ENCODE results near the gene PRKG1.

The PRKG1 gene

DNA sequence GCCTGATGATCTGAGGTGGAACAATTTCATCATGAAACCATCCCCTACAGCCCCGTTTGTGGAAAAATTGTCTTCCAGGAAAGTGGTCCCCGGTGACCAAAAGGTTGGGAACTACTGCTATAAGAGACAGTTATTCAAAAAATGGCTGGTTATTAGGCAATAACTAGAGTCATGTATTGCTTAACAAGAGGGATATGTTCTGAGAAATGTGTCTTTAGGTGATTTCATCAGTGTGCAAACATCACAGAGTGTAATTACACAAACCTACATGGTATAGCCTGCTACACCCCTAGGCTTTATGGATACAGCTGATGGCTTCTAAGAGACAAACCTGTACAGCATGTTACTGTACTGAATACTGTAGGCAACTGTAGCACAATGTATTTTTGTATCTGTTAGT is 696.4 kb downstream of the PRKG1 start:
- TF ChIP-seq, protein P1, sequence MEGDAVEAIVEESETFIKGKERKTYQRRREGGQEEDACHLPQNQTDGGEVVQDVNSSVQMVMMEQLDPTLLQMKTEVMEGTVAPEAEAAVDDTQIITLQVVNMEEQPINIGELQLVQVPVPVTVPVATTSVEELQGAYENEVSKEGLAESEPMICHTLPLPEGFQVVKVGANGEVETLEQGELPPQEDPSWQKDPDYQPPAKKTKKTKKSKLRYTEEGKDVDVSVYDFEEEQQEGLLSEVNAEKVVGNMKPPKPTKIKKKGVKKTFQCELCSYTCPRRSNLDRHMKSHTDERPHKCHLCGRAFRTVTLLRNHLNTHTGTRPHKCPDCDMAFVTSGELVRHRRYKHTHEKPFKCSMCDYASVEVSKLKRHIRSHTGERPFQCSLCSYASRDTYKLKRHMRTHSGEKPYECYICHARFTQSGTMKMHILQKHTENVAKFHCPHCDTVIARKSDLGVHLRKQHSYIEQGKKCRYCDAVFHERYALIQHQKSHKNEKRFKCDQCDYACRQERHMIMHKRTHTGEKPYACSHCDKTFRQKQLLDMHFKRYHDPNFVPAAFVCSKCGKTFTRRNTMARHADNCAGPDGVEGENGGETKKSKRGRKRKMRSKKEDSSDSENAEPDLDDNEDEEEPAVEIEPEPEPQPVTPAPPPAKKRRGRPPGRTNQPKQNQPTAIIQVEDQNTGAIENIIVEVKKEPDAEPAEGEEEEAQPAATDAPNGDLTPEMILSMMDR (IDR thresholded peaks at IDR 0.05): no peak
- no peak for TF ChIP-seq ZFX (IDR thresholded peaks at IDR 0.05; ENCODE audit: borderline replicate concordance)

DNA sequence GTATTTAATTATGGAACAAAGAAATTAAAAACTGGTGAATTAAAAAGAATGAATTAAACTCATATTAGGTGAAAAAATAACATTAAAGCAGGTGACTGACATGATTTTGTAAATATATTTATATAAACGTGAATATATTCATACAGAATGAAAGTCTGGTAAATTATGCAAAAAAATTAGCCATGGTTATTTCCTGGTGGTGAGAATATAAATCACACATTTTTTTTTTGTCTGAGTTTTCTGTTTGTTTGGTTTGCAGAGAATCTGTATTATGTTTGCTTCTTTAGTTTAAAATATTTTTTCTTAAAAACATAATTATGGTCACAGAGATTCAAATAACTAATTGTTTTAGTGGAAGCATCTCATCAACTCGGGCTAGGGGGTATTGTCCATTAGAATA is 698.1 kb downstream of the PRKG1 start:
- H3K27ac ChIP-seq: no peak overlapping the region

More for the DNA sequence above, 696.4 kb downstream of the PRKG1 start:
- H3K27ac ChIP-seq: no peak overlapping the region

DNA sequence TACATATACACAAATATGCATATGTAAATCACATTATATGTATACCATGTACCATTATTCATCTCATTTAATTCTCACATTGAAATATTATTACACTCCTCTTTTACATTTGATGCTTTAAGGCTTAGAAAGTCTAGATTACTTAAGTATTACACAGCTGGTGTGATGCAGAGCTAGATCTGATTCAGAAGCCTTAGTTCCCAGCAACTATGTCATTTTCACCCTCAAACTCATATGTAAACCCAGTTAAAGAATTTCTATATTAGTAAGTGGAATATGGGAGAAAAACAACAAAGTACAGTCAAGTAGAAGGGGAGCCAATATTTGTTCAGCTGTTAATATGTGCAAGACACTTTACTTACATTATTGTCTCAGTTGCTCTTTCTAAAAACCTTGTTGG is 699.4 kb downstream of the PRKG1 start:
- H3K27ac ChIP-seq: no peak overlapping the region
- TF ChIP-seq ZFX (IDR thresholded peaks at IDR 0.05; ENCODE audit: borderline replicate concordance): no peak
- TF ChIP-seq, protein P1 (IDR thresholded peaks at IDR 0.05): no peak

More for the DNA sequence above, 698.1 kb downstream of the PRKG1 start:
- TF ChIP-seq ZFX (IDR thresholded peaks at IDR 0.05; ENCODE audit: borderline replicate concordance): no peak
- TF ChIP-seq, protein P1 (IDR thresholded peaks at IDR 0.05): no peak

DNA sequence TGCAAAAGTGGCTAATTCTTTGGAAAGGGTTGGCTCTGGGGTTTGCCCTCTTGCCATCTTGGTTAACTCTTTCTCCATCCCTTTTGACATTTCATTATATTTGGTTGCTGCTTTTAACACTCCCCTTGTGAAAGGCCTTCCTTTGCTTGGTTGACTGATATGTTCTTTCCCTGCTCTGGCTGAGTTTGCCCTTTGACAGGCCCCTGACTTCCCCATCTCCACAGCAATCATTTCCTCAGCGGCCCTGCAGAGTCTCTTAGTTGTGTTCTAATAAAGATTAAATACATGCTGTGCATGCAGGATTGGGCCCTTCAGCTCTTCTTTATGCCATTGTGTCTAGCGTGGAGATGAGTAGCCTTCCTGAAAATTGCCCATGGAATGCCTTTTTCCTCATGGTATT is 709.7 kb downstream of the PRKG1 start:
- TF ChIP-seq, protein P1 (IDR thresholded peaks at IDR 0.05): no peak
- TF ChIP-seq ZFX (IDR thresholded peaks at IDR 0.05; ENCODE audit: borderline replicate concordance): no peak
- H3K27ac ChIP-seq: no peak overlapping the region

DNA sequence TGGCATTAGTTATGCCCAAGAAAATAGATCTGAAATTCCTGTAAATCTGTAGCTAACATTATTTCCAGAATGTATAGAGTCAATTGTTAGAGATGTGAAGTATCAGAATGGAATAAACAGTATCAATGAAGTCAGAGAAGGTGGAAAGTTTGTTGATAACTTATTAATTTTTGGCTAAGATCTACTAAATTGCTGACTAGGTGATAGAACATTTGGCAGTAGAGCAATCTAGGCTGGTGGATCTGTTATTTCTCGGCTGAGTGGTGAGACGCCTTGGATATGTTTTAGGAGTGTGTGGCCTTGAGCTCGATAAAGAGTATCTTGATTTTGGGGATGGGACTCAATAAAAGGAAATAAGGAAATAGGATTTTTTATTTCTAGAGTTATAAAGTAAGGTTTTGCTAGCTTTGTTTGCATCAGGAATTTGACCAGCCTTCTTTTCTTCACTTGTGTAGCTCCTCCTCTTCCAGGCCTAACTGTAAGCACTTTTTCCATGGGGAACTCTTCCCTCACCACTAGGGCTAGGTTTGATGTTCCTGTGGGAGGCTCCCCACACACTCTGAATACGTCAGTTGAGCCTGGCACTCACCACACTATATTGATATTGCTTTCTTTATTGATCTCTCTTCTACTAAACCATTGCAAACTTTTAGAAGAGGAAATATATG is 711.9 kb downstream of the PRKG1 start:
- H3K27ac ChIP-seq: no peak overlapping the region
- TF ChIP-seq, protein P1 (IDR thresholded peaks at IDR 0.05): no peak
- TF ChIP-seq ZFX (IDR thresholded peaks at IDR 0.05; ENCODE audit: borderline replicate concordance): no peak

DNA sequence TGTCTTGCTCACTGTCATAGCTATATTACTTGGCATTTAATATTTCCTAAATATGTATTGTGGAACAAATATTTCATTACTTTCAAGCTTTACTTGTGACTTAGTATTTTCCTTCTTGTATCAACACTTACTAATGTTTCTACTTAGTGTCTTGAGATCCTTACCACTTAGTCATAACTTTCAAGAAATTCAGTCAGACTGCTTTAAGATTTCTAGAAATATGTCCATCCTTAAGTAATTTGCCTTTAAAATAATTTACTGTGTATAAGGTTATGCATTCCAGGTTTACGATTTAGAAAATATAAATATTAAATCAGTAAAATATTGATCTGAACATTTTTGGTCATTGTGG is 712.4 kb downstream of the PRKG1 start:
- no peak overlapping the region for H3K27ac ChIP-seq
- TF ChIP-seq ZFX (IDR thresholded peaks at IDR 0.05; ENCODE audit: borderline replicate concordance): no peak
- TF ChIP-seq, protein P1 (IDR thresholded peaks at IDR 0.05): no peak

DNA sequence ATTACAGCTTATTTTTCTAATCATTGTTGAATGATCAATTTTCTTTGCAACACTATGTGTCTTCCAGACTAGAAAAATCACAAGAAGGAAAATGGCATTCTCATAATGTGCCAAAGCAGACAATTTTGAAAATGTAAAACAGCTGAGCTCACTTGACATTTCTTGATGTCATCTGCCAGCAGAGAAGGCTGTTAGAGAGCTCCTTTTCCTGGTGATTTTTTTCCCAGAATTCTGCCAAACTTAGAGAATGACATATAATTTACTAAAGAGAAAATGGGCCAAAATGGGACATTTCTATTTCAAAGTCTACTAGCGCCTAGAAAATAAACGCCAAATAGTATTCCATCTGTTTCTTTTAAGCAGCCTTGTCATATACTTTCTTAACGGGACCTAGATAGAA is 714.0 kb downstream of the PRKG1 start:
- TF ChIP-seq ZFX (IDR thresholded peaks at IDR 0.05; ENCODE audit: borderline replicate concordance): no peak
- TF ChIP-seq, protein P1 (IDR thresholded peaks at IDR 0.05): no peak
- no peak overlapping the region for H3K27ac ChIP-seq
